Retinal pigment epithelial cell (primary cell): Measurements from ENCODE around the gene BTG4.

ENCODE experiments used
- DNase-seq: peaks from one replicate; pipeline ENCODE4 v3.0.0-alpha.2; 2010; ENCODE audit warnings: low read depth
- H3K4me3 ChIP-seq: 2 replicates; pipeline ENCODE4 v1.5.1; 2011; ENCODE audit warnings: mild to moderate bottlenecking, low read length, control low read depth, moderate library complexity
- TF ChIP-seq, protein P1 (sequence below): conservative IDR thresholded peaks from 2 replicates; pipeline ENCODE4 v1.5.1; 2011; ENCODE audit warnings: low read depth, low read length, control low read depth, inconsistent platforms

Gene BTG4

DNA sequence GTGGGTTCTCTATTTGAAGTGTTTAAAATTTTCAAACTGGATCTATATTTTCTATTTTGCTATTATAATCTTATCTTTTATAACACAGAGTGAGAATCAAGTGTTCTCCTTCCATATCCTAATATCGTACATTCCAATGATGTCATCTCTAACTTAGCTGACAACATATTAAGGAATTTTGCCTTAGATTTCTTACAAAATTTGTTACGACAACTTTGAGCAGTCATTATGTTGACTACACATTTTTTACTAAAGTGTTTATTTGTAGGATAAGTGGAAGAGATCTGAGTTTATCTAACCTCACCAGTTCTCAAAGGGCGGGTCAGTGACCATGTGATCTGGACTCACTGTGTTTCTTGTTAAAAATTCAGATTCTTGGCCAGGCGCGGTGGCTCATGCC lies 12.7 kb downstream of the BTG4 start:
- TF ChIP-seq, protein P1, sequence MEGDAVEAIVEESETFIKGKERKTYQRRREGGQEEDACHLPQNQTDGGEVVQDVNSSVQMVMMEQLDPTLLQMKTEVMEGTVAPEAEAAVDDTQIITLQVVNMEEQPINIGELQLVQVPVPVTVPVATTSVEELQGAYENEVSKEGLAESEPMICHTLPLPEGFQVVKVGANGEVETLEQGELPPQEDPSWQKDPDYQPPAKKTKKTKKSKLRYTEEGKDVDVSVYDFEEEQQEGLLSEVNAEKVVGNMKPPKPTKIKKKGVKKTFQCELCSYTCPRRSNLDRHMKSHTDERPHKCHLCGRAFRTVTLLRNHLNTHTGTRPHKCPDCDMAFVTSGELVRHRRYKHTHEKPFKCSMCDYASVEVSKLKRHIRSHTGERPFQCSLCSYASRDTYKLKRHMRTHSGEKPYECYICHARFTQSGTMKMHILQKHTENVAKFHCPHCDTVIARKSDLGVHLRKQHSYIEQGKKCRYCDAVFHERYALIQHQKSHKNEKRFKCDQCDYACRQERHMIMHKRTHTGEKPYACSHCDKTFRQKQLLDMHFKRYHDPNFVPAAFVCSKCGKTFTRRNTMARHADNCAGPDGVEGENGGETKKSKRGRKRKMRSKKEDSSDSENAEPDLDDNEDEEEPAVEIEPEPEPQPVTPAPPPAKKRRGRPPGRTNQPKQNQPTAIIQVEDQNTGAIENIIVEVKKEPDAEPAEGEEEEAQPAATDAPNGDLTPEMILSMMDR: no peak
- DNase-seq: no peak
- no peak overlapping the region for H3K4me3 ChIP-seq

- TF ChIP-seq, protein P1: no peak
- no peak for DNase-seq
- no peak overlapping the region for H3K4me3 ChIP-seq
These were observed 18.1 kb downstream of the BTG4 start for GRCh38 chr11:111494040-111494439.

GRCh38 chr11:111490496-111490895 lies 21.7 kb downstream of the BTG4 start:
- DNase-seq: no peak
- TF ChIP-seq, protein P1: no peak
- no peak overlapping the region for H3K4me3 ChIP-seq

- no peak overlapping the region for H3K4me3 ChIP-seq
- DNase-seq: no peak
- TF ChIP-seq, protein P1: no peak
These were observed 28.8 kb downstream of the BTG4 start for GRCh38 chr11:111483431-111483830.

DNA sequence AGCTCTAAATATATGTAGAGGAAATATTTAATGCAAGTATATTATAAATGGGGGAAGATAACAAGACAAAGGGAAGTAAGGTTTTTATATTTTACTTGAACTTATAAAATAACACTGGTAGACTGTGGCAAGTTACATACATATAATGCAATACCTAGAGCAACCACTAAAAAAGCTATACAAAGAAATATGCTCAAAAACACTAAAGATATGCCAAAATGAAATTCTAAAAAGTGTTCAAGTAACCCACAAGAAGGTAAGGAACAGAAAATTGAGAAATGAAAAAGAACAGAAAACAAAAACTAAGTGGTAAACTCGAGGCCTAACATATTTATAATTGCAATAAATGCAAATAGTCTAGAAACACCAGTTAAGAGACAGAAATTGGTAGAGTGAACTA lies 32.5 kb downstream of the BTG4 start:
- DNase-seq: no peak
- H3K4me3 ChIP-seq: no peak overlapping the region
- TF ChIP-seq, protein P1: no peak

GRCh38 chr11:111477898-111478297 lies 34.3 kb downstream of the BTG4 start:
- TF ChIP-seq, protein P1: no peak
- no peak overlapping the region for H3K4me3 ChIP-seq
- DNase-seq: no peak

DNA sequence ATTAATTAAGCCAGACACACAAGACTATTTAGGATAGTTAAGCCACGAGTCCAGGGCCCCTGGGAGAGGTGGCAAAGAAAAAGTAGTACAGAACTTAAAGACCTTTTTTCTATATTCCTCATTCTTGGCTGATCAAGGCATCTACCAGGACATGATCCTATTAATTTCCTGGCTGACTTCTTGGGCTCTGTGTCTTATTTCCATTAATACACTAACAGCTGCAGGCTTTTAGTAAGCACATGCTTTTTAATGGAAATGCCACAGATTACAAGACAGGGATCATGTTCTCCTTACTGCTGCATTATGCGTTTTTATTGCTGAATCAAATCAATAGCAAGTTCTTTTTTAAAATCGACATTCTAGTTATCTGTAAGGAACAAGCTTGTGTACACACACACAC lies 35.2 kb downstream of the BTG4 start:
- peak; percentile 36 for DNase-seq
- H3K4me3 ChIP-seq: no peak overlapping the region
- TF ChIP-seq, protein P1: no peak
